ENCODE results near the gene PTPRJ. TPM values are rescaled to one million over a fixed set of nuclear protein-coding genes. Genes with fewer than 3 reads are reported as not detected.

The PTPRJ gene
- total RNA-seq, 1 experiment from 2014 or later = 43.7 TPM

DNA sequence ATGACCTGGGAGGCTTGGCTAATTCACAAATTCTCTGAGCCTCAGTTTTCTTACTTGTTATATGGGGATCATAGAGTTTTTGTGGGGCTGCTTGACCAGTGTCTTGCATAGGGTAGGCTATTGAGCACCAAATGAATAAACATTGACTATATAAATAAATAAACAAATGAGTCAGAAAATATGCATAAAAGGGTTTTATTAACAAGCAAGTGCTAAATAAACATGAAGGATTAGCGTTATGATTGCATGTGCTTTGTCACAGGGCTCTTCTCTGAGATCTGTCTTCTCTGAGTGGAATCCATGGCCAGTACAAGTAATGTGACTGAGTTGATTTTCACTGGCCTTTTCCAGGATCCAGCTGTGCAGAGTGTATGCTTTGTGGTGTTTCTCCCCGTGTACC lies 236.2 kb downstream of the PTPRJ start, which contains the start of gene OR4B1:
TSS of gene OR4B1 (plus strand) at position 301 of the 400 bp plus-strand sequence. CDS start at position 301, 0 bp downstream.
- intact Hi-C loops (cut with micrococcal nuclease; ENCODE audit: unreplicated experiment) = no loop called here
- Histone ChIP-seq H3K9me2 (ENCODE audit: insufficient read depth) (no peaks in the 10 kb centered on the region), H3K27me3 (ENCODE audit: insufficient read depth, low read depth) (peaks cover 43% of the 10 kb centered on the region), H3F3A (ENCODE audit: insufficient read depth, low read depth) (no peaks in the 10 kb centered on the region), H3K9me3 (ENCODE audit: insufficient read depth, low read depth) (no peaks in the 10 kb centered on the region), H3K79me2 (ENCODE audit: low read depth) (no peaks in the 10 kb centered on the region), H2AFZ (no peak within 1 kb of the TSS), H4K20me1 (ENCODE audit: insufficient read depth) (no peaks in the 10 kb centered on the region), H3K4me3 (no peak within 1 kb of the TSS), H3K36me3 (ENCODE audit: low read depth) (no peaks in the 10 kb centered on the region), H3K4me1 (replicated peaks; ENCODE audit: insufficient read depth) (no peaks in the 10 kb centered on the region), H3K27ac (no peak within 1 kb of the TSS), H3K4me2 (no peak within 1 kb of the TSS)
- CTCF ChIA-PET = no interaction called here
- DNase-seq = no peak
- no TSS peak for BruUV-seq (replicated peaks)
- POLR2A ChIA-PET (ENCODE audit: unreplicated experiment) = no interaction called here
- no peak for TF ChIP-seq EZH2 (IDR thresholded peaks at IDR 0.05; ENCODE audit: low read depth)
- TF ChIP-seq, protein P1, sequence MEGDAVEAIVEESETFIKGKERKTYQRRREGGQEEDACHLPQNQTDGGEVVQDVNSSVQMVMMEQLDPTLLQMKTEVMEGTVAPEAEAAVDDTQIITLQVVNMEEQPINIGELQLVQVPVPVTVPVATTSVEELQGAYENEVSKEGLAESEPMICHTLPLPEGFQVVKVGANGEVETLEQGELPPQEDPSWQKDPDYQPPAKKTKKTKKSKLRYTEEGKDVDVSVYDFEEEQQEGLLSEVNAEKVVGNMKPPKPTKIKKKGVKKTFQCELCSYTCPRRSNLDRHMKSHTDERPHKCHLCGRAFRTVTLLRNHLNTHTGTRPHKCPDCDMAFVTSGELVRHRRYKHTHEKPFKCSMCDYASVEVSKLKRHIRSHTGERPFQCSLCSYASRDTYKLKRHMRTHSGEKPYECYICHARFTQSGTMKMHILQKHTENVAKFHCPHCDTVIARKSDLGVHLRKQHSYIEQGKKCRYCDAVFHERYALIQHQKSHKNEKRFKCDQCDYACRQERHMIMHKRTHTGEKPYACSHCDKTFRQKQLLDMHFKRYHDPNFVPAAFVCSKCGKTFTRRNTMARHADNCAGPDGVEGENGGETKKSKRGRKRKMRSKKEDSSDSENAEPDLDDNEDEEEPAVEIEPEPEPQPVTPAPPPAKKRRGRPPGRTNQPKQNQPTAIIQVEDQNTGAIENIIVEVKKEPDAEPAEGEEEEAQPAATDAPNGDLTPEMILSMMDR (conservative IDR thresholded peaks at IDR 0.05) = no peak

Small RNAs within 50 kb of the gene (microRNA-seq; reads per million reads assigned to microRNA genes)
- gene MIR3161 (ENCODE audit: borderline number of aligned reads, borderline replicate concordance) = not detected

Other genes with a start within 250 kb of the PTPRJ start
- gene FNBP4, start 213.2 kb upstream of the PTPRJ start, total RNA-seq (2021) = 101 and 121 TPM in 2 replicates
- 61.7 and 73.2 TPM in 2 replicates for gene NUP160, start 132.2 kb upstream of the PTPRJ start, total RNA-seq (2021)
- not detected in 2 replicates for gene OR4B1, start 236.3 kb downstream of the PTPRJ start, total RNA-seq (2021)

Measured in PC-9 (cell line).